HepG2 (cell line): ENCODE results near the gene VPS52. TPM values are rescaled to one million over a fixed set of nuclear protein-coding genes. Genes with fewer than 3 reads are reported as not detected.

ENCODE experiments used
- ATAC-seq: fragments of 200-7000 bp; cut with Tn5 transposase; 3 replicates; pipeline ENCODE4 v1.9.1; 2020; ENCODE audit warnings: mild to moderate bottlenecking, moderate library complexity
- BruUV-seq: library from RNA; stranded (reverse); fragments of 400-500 nt; replicated peaks from 2 replicates; lab custom pipeline; 2021; lab: Mats Ljungman, UMichigan
- CTCF ChIA-PET: fragments of 300-600 bp; formaldehyde crosslinking; extraction: SDS; loops from one replicate; lab custom pipeline; 2021; ENCODE audit warnings: low total read pairs, inconsistent platforms, low intra/inter-chr PET ratio; lab: Yijun Ruan, JAX
- POLR2A ChIA-PET: fragments of 350-600 bp; sonication (Branson Sonifier 250); formaldehyde crosslinking; loops from one replicate; lab custom pipeline; 2020; ENCODE audit warnings: antibody characterized with exemption, inconsistent platforms; lab: Yijun Ruan, JAX
- DNase-seq: peaks from one replicate; pipeline ENCODE4 v3.0.0-alpha.2; 2015; ENCODE audit warnings: low spot score
- FAIRE-seq: peaks from 3 replicates; lab custom pipeline; 2011; peaks lifted over from hg19 to GRCh38; lab: Jason Lieb, UNC
- H2AFZ ChIP-seq: one replicate; pipeline ENCODE4 v1.6.1; 2011; ENCODE audit warnings: low read length, inconsistent platforms
- H3K27ac ChIP-seq: fragments of 300-600 bp; 3 replicates; pipeline ENCODE4 v1.8.0; 2011; ENCODE audit warnings: mixed run types, mild to moderate bottlenecking, mixed read lengths, low read length, inconsistent platforms; ENCODE audit not compliant: insufficient read depth; ENCODE audit errors: extremely low read length
- H3K27me3 ChIP-seq, 2 experiments: fragments of 200-600 bp in 1 of 2; 2 replicates in 1 of 2; 3 replicates in 1 of 2; pipeline versions ENCODE4 v1.6.0 to v1.8.0; 2011; ENCODE audit warnings: low read length in 2 of 2, mild to moderate bottlenecking in 2 of 2, moderate library complexity in 2 of 2, inconsistent platforms in 1 of 2; ENCODE audit not compliant: insufficient read depth in 2 of 2, control insufficient read depth in 1 of 2
- H3K36me3 ChIP-seq, 2 experiments: fragments of 200-600 bp in 1 of 2; replicated peaks in 1 of 2; 2 replicates in 1 of 2; 3 replicates in 1 of 2; pipeline versions ENCODE4 v1.5.1 to v1.8.0; 2011; ENCODE audit warnings: low read length in 2 of 2, inconsistent platforms in 1 of 2; ENCODE audit not compliant: insufficient read depth in 2 of 2, control insufficient read depth in 1 of 2
- H3K4me1 ChIP-seq: 2 replicates; pipeline ENCODE4 v1.5.1; 2012; ENCODE audit warnings: low read length, inconsistent platforms; ENCODE audit not compliant: insufficient read depth
- H3K4me2 ChIP-seq: 2 replicates; pipeline ENCODE4 v1.6.0; 2011; ENCODE audit warnings: low read depth, low read length, inconsistent platforms
- H3K4me3 ChIP-seq, 3 experiments: fragments of 200-600 bp in 1 of 3; sonication (generic), shearing (Covaris generic) in 1 of 3; replicated peaks in 1 of 3; 2 replicates each; pipeline ENCODE4 v1.5.1; 2011 to 2016; ENCODE audit warnings: low read length in 3 of 3, inconsistent platforms in 2 of 3, low read depth in 2 of 3, mild to moderate bottlenecking in 2 of 3, control low read depth in 1 of 3, mixed read lengths in 1 of 3; ENCODE audit not compliant: insufficient read depth in 1 of 3
- H3K79me2 ChIP-seq: one replicate; pipeline ENCODE4 v1.6.1; 2011; ENCODE audit warnings: low read length, inconsistent platforms; ENCODE audit not compliant: insufficient read depth
- H3K9ac ChIP-seq: 2 replicates; pipeline ENCODE4 v1.6.0; 2011; ENCODE audit warnings: mild to moderate bottlenecking, low read depth, low read length, inconsistent platforms; ENCODE audit not compliant: insufficient read depth
- H3K9me3 ChIP-seq: 2 replicates; pipeline ENCODE4 v1.5.1; 2012; ENCODE audit warnings: mild to moderate bottlenecking, low read length
- H4K20me1 ChIP-seq: 2 replicates; pipeline ENCODE4 v1.6.0; 2011; ENCODE audit warnings: inconsistent platforms, mild to moderate bottlenecking, low read length, moderate library complexity; ENCODE audit not compliant: insufficient read depth
- DNMT3B ChIP-seq: conservative IDR thresholded peaks from 2 replicates; pipeline ENCODE4 v1.6.1; 2016; ENCODE audit warnings: missing biosample characterization, control low read depth
- EP300 ChIP-seq, 3 experiments: sonication (generic) in 1 of 3; formaldehyde crosslinking in 1 of 3; IDR thresholded peaks; 2 replicates each; pipeline versions ENCODE4 v1.5.1 to v1.6.1; 2011 to 2020; ENCODE audit warnings: low read depth in 2 of 3, low read length in 2 of 3, borderline replicate concordance in 1 of 3, improper control_type of control experiment in 1 of 3, mild to moderate bottlenecking in 1 of 3, missing genetic modification reagents in 1 of 3, moderate library complexity in 1 of 3
- HDAC6 ChIP-seq: fragments of 200-600 bp; sonication (generic); IDR thresholded peaks from 2 replicates; pipeline ENCODE4 v1.7.0; 2017; ENCODE audit warnings: mild to moderate bottlenecking, antibody characterized with exemption, low read length, low read depth
- HNRNPK ChIP-seq: fragments of 200-400 bp; formaldehyde crosslinking; IDR thresholded peaks from 2 replicates; pipeline ENCODE4 v1.6.1; 2018; ENCODE audit warnings: low read length, low read depth, moderate library complexity, mild to moderate bottlenecking; ENCODE audit not compliant: poor library complexity, severe bottlenecking
- HOXA7 ChIP-seq: sonication (generic); formaldehyde crosslinking; IDR thresholded peaks from 2 replicates; pipeline ENCODE4 v1.8.1; 2022; ENCODE audit warnings: mild to moderate bottlenecking, missing genetic modification reagents, moderate library complexity
- IRF2 ChIP-seq: IDR thresholded peaks from 2 replicates; pipeline ENCODE4 v1.6.1; 2018; ENCODE audit warnings: missing genetic modification reagents, missing compliant biosample characterization
- NONO ChIP-seq, 2 experiments: fragments of 450-650 bp in 1 of 2; sonication (generic) in 1 of 2; formaldehyde crosslinking in 1 of 2; IDR thresholded peaks in 1 of 2; conservative IDR thresholded peaks in 1 of 2; 2 replicates each; pipeline versions ENCODE4 v1.6.1 to v1.8.0; 2017 to 2022; ENCODE audit warnings: mild to moderate bottlenecking in 1 of 2, missing genetic modification reagents in 1 of 2, moderate library complexity in 1 of 2
- PHB2 ChIP-seq: fragments of 450-650 bp; IDR thresholded peaks from 2 replicates; pipeline ENCODE4 v1.6.1; 2018; ENCODE audit not compliant: partially characterized antibody
- POLR2A ChIP-seq, 2 experiments: IDR thresholded peaks; 2 replicates each; pipeline ENCODE4 v1.6.1; 2011; ENCODE audit warnings: low read depth in 2 of 2, low read length in 2 of 2, mild to moderate bottlenecking in 1 of 2, moderate library complexity in 1 of 2; ENCODE audit not compliant: insufficient read depth in 1 of 2
- POLR2G ChIP-seq: fragments of 200-400 bp; formaldehyde crosslinking; IDR thresholded peaks from 2 replicates; pipeline ENCODE4 v1.6.1; 2018; ENCODE audit warnings: mild to moderate bottlenecking, low read depth, low read length, moderate library complexity
- SRSF1 ChIP-seq: fragments of 200-400 bp; formaldehyde crosslinking; optimal IDR thresholded peaks from 2 replicates; pipeline ENCODE3; 2017; ENCODE audit warnings: mild to moderate bottlenecking, low read depth, low read length, moderate library complexity
- STAT5B ChIP-seq: sonication (generic); formaldehyde crosslinking; IDR thresholded peaks from 2 replicates; pipeline ENCODE4 v1.4.0; 2020; ENCODE audit warnings: missing genetic modification reagents
- TAF15 ChIP-seq: fragments of 200-400 bp; formaldehyde crosslinking; IDR thresholded peaks from one replicate; pipeline ENCODE4 v1.6.1; 2018; ENCODE audit warnings: mild to moderate bottlenecking, low read depth, low read length; ENCODE audit not compliant: poor library complexity, severe bottlenecking
- ZBTB20 ChIP-seq: sonication (generic); formaldehyde crosslinking; IDR thresholded peaks from 2 replicates; pipeline ENCODE4 v1.8.1; 2023; ENCODE audit warnings: missing genetic modification reagents, low read depth, mild to moderate bottlenecking, borderline replicate concordance
- ZC3H4 ChIP-seq: sonication (generic); formaldehyde crosslinking; IDR thresholded peaks from 2 replicates; pipeline ENCODE4 v1.4.0; 2020; ENCODE audit warnings: missing genetic modification reagents, borderline replicate concordance
- ZFP62 ChIP-seq: sonication (generic); formaldehyde crosslinking; IDR thresholded peaks from 2 replicates; pipeline ENCODE4 v1.4.0; 2020; ENCODE audit warnings: missing genetic modification reagents
- ZNF883 ChIP-seq: sonication (generic); formaldehyde crosslinking; IDR thresholded peaks from 2 replicates; pipeline ENCODE4 v1.5.1; 2020; ENCODE audit warnings: mild to moderate bottlenecking, missing genetic modification reagents; ENCODE audit errors: not compliant biosample characterization
- WGBS: methylation state at CpG from one replicate; pipeline ENCODE4 v1.1.6; 2017; ENCODE audit warnings: low lambda C conversion rate; 5-methylcytosine and 5-hydroxymethylcytosine counted together
- in situ Hi-C: cut with HindIII; loops from 2 replicates; pipeline ENCODE4 v1.10.0; 2017; ENCODE audit warnings: low pct_unique_long_range_greater_than_20kb; ENCODE audit not compliant: extremely low pct_ligation_motif_present
- intact Hi-C: fragments of 100-400 bp; cut with micrococcal nuclease; formaldehyde crosslinking; loops from one replicate; pipeline ENCODE4 v1.10.0; 2022; ENCODE audit not compliant: unreplicated experiment
- polyA plus RNA-seq, 8 experiments: library from polyadenylated mRNA; depleted of rRNA in 3 of 8; stranded (reverse) in 7 of 8; unstranded in 1 of 8; fragments of >200 nt; fragmentation: Illumina TruSeq in 4 of 8; extraction: Trizol in 4 of 8; gene quantifications; 2 replicates each; pipeline versions ENCODE4 v1.2.1 to v1.2.3, GENCODE V29; 2011 to 2016; ENCODE audit warnings: low read depth in 4 of 8, missing spikeins in 1 of 8, mixed read lengths in 1 of 8; ENCODE audit not compliant: insufficient read depth in 1 of 8
- total RNA-seq, 5 experiments: library from RNA; depleted of rRNA; stranded (reverse); fragments of >200 nt; fragmentation: Illumina TruSeq; extraction: Trizol; gene quantifications; 2 replicates each; pipeline ENCODE4 v1.2.3, GENCODE V29; 2016; ENCODE audit warnings: low read depth in 1 of 5
- TF ChIP-seq, protein P1 (sequence below): sonication (generic); formaldehyde crosslinking; IDR thresholded peaks from 2 replicates; pipeline ENCODE4 v1.8.1; 2022; ENCODE audit warnings: low read depth, mild to moderate bottlenecking, missing genetic modification reagents
- TF ChIP-seq, protein P2 (sequence below): sonication (generic); formaldehyde crosslinking; conservative IDR thresholded peaks from 2 replicates; pipeline ENCODE4 v1.5.0; 2020; ENCODE audit warnings: missing genetic modification reagents

Gene VPS52
- total and polyA plus RNA-seq, 2 of the 13 experiments (the other 11 are each of a cell fraction or from before 2014, with no cell fraction given), result 48.9 to 85.5 TPM

DNA sequence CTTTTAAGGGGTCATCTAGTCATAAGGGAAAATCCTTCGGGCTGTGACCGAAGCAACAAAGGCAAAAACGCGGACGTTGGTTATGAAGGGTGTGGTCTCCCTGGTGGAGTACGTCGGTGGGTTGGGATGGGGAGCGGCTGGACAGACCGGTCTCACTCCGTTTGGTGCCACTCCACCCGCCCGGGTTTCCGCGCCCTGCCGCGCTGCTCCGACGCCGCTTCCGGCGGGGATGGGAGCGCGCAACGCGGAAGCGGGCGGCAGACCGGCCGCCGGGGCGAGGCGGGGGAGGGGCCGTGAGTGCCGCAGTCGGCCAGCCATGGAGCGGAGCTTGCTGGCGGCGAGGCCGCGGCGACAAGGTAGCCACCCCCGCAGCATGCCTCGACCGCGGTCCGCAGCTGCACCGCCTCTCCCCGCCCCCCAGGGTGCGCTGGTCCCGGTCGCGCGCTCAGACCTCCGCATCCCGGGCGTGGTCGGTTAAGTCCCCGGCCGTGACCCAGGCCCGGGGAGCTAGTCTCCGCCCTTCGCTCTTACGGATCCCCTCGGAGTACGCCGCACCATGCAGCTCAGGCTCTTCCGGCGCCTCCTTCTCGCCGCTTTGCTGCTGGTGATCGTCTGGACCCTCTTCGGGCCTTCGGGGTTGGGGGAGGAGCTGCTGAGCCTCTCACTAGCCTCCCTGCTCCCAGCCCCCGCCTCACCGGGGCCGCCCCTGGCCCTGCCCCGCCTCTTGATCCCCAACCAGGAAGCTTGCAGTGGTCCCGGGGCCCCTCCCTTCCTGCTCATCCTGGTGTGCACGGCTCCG, 5.4 kb upstream of the VPS52 start, which contains the start of gene B3GALT4:
Gene B3GALT4, plus strand, starts transcription at position 260 of the 799 bp plus-strand sequence. Its CDS starts 297 bp downstream, at position 557.
- Histone ChIP-seq H4K20me1 (peaks cover 33% of the 10 kb centered on the region), H3K36me3 (peaks cover 20 to 59% of the 10 kb centered on the region in 2 experiments), H3K4me2 (no peak within 1 kb of the TSS), H3K9me3 (no peaks in the 10 kb centered on the region), H3K4me1 (peaks cover 31% of the 10 kb centered on the region), H3K4me3 (no peak within 1 kb of the TSS), H2AFZ (no peak within 1 kb of the TSS), H3K9ac (no peak within 1 kb of the TSS), H3K27ac (no peak within 1 kb of the TSS), H3K79me2 (peaks cover 34% of the 10 kb centered on the region), H3K27me3 (no peaks in the 10 kb centered on the region; a peak in 1 of 5 replicates)
- ChIA-PET CTCF (interaction anchor here (1.3 kb wide), 1 partner anchor 130 kb away, joined by 4 read pairs; no protein-coding TSS in a partner anchor), POLR2A (interaction anchor here (0.6 to 3.5 kb wide), 12 partner anchors 10 to 1138 kb away, joined by 3 to 17 read pairs (median 4); partner anchors contain the start of genes PFDN6, PHF1, RGL2 and WDR46)
- ATAC-seq, result peak; percentile 10
- no TSS peak for BruUV-seq
- DNase-seq, result no peak
- FAIRE-seq, result no peak
- intact Hi-C loops (no loop called here), in situ Hi-C loops (loop anchor here (25.0 kb wide), 1 partner anchor 135 kb away; the partner anchor contains the start of genes CUTA, PHF1 and SYNGAP1)
- 96% methylated on average over 78 of the region's 80 CpGs for WGBS
- peak; percentile 45 for TF ChIP-seq HNRNPK
- TF ChIP-seq HOXA7, result no peak
- peak; percentile 32 for TF ChIP-seq TAF15
- TF ChIP-seq, protein P1, sequence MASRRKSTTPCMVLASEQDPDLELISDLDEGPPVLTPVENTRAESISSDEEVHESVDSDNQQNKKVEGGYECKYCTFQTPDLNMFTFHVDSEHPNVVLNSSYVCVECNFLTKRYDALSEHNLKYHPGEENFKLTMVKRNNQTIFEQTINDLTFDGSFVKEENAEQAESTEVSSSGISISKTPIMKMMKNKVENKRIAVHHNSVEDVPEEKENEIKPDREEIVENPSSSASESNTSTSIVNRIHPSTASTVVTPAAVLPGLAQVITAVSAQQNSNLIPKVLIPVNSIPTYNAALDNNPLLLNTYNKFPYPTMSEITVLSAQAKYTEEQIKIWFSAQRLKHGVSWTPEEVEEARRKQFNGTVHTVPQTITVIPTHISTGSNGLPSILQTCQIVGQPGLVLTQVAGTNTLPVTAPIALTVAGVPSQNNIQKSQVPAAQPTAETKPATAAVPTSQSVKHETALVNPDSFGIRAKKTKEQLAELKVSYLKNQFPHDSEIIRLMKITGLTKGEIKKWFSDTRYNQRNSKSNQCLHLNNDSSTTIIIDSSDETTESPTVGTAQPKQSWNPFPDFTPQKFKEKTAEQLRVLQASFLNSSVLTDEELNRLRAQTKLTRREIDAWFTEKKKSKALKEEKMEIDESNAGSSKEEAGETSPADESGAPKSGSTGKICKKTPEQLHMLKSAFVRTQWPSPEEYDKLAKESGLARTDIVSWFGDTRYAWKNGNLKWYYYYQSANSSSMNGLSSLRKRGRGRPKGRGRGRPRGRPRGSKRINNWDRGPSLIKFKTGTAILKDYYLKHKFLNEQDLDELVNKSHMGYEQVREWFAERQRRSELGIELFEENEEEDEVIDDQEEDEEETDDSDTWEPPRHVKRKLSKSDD, result peak; percentile 94
- no peak for TF ChIP-seq PHB2
- TF ChIP-seq IRF2, result no peak
- TF ChIP-seq DNMT3B (CRISPR knock-in tag), result no peak
- TF ChIP-seq ZNF883 (CRISPR knock-in tag), result no peak
- no peak for TF ChIP-seq ZBTB20 (CRISPR knock-in tag)
- TF ChIP-seq HDAC6, result no peak
- peak; percentile 37; the same call in 1 of the 2 replicates for TF ChIP-seq ZC3H4
- TF ChIP-seq EP300 (IDR thresholded peaks at IDR 0.05; ENCODE audit: low read depth in 2 of 2, low read length in 2 of 2), result no peak
- no peak for TF ChIP-seq EP300 (CRISPR knock-in tag; IDR thresholded peaks at IDR 0.05; ENCODE audit: borderline replicate concordance)
- no peak for TF ChIP-seq SRSF1
- peak; percentile 23 to 55; a peak in 3 of 4 replicates for TF ChIP-seq POLR2A (IDR thresholded peaks at IDR 0.05; ENCODE audit: insufficient read depth in 1 of 2, low read depth in 2 of 2, low read length in 2 of 2)
- TF ChIP-seq POLR2G, result peak; percentile 46; the same call in 1 of the 2 replicates
- no peak for TF ChIP-seq STAT5B (CRISPR knock-in tag)
- no peak for TF ChIP-seq NONO (IDR thresholded peaks at IDR 0.05)
- no peak for TF ChIP-seq NONO (CRISPR knock-in tag; conservative IDR thresholded peaks at IDR 0.05)
- no peak for TF ChIP-seq ZFP62 (CRISPR knock-in tag)
- TF ChIP-seq, protein P2, sequence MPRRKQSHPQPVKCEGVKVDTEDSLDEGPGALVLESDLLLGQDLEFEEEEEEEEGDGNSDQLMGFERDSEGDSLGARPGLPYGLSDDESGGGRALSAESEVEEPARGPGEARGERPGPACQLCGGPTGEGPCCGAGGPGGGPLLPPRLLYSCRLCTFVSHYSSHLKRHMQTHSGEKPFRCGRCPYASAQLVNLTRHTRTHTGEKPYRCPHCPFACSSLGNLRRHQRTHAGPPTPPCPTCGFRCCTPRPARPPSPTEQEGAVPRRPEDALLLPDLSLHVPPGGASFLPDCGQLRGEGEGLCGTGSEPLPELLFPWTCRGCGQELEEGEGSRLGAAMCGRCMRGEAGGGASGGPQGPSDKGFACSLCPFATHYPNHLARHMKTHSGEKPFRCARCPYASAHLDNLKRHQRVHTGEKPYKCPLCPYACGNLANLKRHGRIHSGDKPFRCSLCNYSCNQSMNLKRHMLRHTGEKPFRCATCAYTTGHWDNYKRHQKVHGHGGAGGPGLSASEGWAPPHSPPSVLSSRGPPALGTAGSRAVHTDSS (CRISPR knock-in tag), result no peak
